Loucy (cell line): ENCODE measurements around the gene CETP.

Source experiments
- H2AFZ ChIP-seq: fragments of 200-600 bp; sonication (generic); 2 replicates; pipeline ENCODE4 v1.6.0; 2016; ENCODE audit warnings: antibody characterized with exemption, mild to moderate bottlenecking, low read length, moderate library complexity
- H3F3A ChIP-seq: fragments of 200-600 bp; 2 replicates; pipeline ENCODE4 v1.6.0; 2016; ENCODE audit warnings: antibody characterized with exemption, low read depth, mild to moderate bottlenecking
- H3K27me3 ChIP-seq: fragments of 200-600 bp; sonication (generic); 2 replicates; pipeline ENCODE4 v1.6.1; 2014; ENCODE audit warnings: low read length, mild to moderate bottlenecking; ENCODE audit not compliant: insufficient read depth, poor library complexity, severe bottlenecking
- H3K36me3 ChIP-seq: fragments of 200-600 bp; sonication (generic); 2 replicates; pipeline ENCODE4 v1.6.1; 2016; ENCODE audit warnings: low read length; ENCODE audit not compliant: insufficient read depth
- H3K4me1 ChIP-seq: fragments of 200-600 bp; sonication (generic); 2 replicates; pipeline ENCODE4 v1.5.1; 2014; ENCODE audit warnings: low read length, mild to moderate bottlenecking; ENCODE audit not compliant: insufficient read depth, poor library complexity, severe bottlenecking
- H3K4me2 ChIP-seq: fragments of 200-600 bp; sonication (generic); 2 replicates; pipeline ENCODE4 v1.6.0; 2014; ENCODE audit warnings: antibody characterized with exemption, low read length, low read depth, mild to moderate bottlenecking; ENCODE audit not compliant: poor library complexity, severe bottlenecking
- H3K4me3 ChIP-seq: fragments of 200-600 bp; sonication (generic); 2 replicates; pipeline ENCODE4 v1.5.1; 2014; ENCODE audit warnings: low read length, mild to moderate bottlenecking, mixed read lengths; ENCODE audit not compliant: poor library complexity, severe bottlenecking
- H3K79me2 ChIP-seq: fragments of 200-600 bp; sonication (generic); 2 replicates; pipeline ENCODE4 v1.6.1; 2014; ENCODE audit warnings: low read length; ENCODE audit not compliant: insufficient read depth
- H3K9ac ChIP-seq: fragments of 200-600 bp; sonication (generic); 2 replicates; pipeline ENCODE4 v1.6.0; 2014; ENCODE audit warnings: mild to moderate bottlenecking, low read depth, low read length, moderate library complexity; ENCODE audit not compliant: poor library complexity, severe bottlenecking
- H3K9me2 ChIP-seq: fragments of 200-600 bp; sonication (generic); replicated peaks from 2 replicates; pipeline ENCODE4 v1.6.1; 2016; ENCODE audit warnings: low read depth, low read length, mixed read lengths
- H3K9me3 ChIP-seq: fragments of 200-600 bp; sonication (generic); 2 replicates; pipeline ENCODE4 v1.6.1; 2014; ENCODE audit warnings: mild to moderate bottlenecking, antibody characterized with exemption, low read length, low read depth; ENCODE audit not compliant: insufficient read depth
- H4K20me1 ChIP-seq: fragments of 200-600 bp; sonication (generic); 2 replicates; pipeline ENCODE4 v1.6.0; 2014; ENCODE audit warnings: antibody characterized with exemption, low read length, mild to moderate bottlenecking; ENCODE audit not compliant: insufficient read depth, poor library complexity, severe bottlenecking
- EZH2phosphoT487 ChIP-seq: fragments of 200-600 bp; IDR thresholded peaks from 2 replicates; pipeline ENCODE4 v1.6.1; 2018; ENCODE audit warnings: antibody characterized with exemption, mild to moderate bottlenecking, moderate library complexity, borderline replicate concordance
- TF ChIP-seq, protein P1 (sequence below): fragments of 200-600 bp; sonication (generic); conservative IDR thresholded peaks from 2 replicates; pipeline ENCODE4 v1.5.1; 2014; ENCODE audit warnings: mild to moderate bottlenecking, antibody characterized with exemption, low read length

The CETP gene

DNA sequence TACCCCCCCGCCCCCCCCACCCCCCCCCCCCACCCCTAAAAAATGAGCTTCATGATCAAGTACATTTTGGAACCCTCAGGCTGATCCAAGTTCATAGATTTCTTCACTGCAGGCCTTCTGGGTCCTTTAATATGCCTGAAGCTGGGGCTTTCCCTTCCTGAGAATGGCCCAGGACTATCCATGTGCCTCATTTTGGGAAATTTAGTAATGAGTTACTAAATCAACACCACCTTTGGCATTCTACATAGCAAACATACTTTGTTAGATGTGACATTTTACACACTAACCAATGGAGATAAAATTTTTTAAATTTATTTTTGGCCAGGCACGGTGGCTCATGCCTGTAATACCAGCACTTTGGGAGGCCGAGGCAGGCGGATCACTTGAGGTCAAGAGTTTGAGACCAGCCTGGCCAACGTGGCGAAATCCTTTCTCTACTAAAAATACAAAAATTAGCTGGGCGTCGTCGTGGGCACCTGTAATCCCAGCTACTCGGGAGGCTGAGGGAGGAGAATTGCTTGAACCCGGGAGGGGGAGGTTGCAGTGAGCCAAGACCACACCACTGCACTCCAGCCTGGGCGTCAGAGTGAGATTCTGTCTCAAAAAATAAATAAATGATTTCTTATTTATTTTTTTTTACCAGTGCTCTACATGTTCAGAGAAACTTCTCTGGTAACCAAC, 15.8 kb upstream of the CETP start:
- Histone ChIP-seq H3K9me3 (no peaks in the 10 kb centered on the region), H3K4me3 (no peak overlapping the region), H3K4me1 (no peaks in the 10 kb centered on the region), H3K27me3 (no peaks in the 10 kb centered on the region), H3K36me3 (peaks cover 44% of the 10 kb centered on the region), H3K79me2 (no peaks in the 10 kb centered on the region), H4K20me1 (no peaks in the 10 kb centered on the region), H3K9ac (no peak overlapping the region), H3F3A (no peaks in the 10 kb centered on the region), H3K9me2 (no peaks in the 10 kb centered on the region), H3K4me2 (no peak overlapping the region), H2AFZ (no peak overlapping the region)
- TF ChIP-seq, protein P1, sequence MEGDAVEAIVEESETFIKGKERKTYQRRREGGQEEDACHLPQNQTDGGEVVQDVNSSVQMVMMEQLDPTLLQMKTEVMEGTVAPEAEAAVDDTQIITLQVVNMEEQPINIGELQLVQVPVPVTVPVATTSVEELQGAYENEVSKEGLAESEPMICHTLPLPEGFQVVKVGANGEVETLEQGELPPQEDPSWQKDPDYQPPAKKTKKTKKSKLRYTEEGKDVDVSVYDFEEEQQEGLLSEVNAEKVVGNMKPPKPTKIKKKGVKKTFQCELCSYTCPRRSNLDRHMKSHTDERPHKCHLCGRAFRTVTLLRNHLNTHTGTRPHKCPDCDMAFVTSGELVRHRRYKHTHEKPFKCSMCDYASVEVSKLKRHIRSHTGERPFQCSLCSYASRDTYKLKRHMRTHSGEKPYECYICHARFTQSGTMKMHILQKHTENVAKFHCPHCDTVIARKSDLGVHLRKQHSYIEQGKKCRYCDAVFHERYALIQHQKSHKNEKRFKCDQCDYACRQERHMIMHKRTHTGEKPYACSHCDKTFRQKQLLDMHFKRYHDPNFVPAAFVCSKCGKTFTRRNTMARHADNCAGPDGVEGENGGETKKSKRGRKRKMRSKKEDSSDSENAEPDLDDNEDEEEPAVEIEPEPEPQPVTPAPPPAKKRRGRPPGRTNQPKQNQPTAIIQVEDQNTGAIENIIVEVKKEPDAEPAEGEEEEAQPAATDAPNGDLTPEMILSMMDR = no peak
- no peak for TF ChIP-seq EZH2phosphoT487

DNA sequence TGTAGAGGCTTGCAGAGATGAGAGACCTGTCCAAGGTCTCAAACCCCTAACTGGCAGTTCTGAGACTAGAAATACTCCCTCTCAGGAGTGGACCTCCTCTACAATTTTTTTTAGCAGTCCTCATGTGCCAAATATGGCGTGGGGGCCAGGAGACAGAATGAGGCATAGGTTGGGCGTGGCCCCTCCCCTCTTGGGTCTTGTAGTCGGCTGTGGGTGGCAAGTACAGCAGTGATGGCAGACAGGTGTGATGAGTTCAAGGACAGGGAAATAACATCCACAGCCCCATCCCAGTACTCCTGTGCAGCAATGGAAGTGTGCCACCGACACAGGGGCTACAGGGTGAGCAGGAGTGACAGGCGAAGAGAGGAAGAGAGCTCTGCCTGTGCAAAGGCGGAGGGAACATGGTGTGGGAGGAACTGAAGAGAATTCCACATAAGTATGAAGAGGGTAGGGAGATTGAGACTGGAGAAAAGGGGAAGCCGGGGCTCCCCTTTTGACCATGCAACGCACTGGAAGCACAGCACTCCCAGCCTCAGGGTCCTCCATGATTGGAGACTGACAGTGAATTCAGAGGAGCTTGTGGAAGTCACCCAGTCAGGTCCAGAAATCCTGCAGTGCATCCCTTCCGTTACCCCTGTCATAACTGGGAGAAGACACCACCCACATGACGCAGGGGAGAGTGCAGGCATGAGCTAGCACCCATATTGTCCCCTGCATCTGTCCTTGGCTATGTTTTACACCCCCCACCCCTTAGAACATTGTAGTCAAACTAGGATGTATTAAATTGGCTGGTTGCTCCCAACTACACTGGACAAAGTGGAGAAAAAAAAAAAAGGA, 14.8 kb upstream of the CETP start:
- no peaks in the 10 kb centered on the region for H3K9me2 ChIP-seq
- H3K36me3 ChIP-seq = peaks cover 35% of the 10 kb centered on the region
- no peak overlapping the region for H3K4me2 ChIP-seq
- H3K4me1 ChIP-seq = no peaks in the 10 kb centered on the region
- H2AFZ ChIP-seq = no peak overlapping the region
- no peak overlapping the region for H3K9ac ChIP-seq
- H4K20me1 ChIP-seq = no peaks in the 10 kb centered on the region
- no peaks in the 10 kb centered on the region for H3K79me2 ChIP-seq
- no peaks in the 10 kb centered on the region for H3K27me3 ChIP-seq
- no peaks in the 10 kb centered on the region for H3K9me3 ChIP-seq
- TF ChIP-seq EZH2phosphoT487 = no peak
- TF ChIP-seq, protein P1 = no peak
- no peaks in the 10 kb centered on the region for H3F3A ChIP-seq
- H3K4me3 ChIP-seq = no peak overlapping the region

DNA sequence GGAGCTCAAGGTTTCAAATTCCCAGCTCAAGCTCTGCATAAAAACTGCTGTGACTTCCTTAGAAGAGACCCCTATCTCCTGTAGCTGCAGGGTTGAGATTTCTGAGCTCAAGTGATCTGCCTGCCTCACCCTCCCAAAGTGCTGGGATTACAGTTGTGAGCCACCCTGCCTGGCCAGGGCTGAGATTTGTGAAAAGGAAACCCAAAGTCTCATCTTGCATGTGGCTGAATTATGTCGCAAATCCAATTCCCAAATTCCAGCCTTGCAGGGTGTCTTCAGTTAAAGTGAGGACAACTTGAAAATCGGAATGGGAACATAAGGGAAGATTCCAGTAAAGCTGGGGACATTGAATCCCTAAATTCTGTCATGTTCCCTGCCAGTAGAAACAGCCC, 14.2 kb upstream of the CETP start:
- H3K4me2 ChIP-seq = no peak overlapping the region
- H3K79me2 ChIP-seq = no peaks in the 10 kb centered on the region
- H3F3A ChIP-seq = no peaks in the 10 kb centered on the region

More for the DNA sequence above, 14.2 kb upstream of the CETP start:
- Histone ChIP-seq H3K4me3 (no peak overlapping the region), H2AFZ (no peak overlapping the region), H3K9me3 (no peaks in the 10 kb centered on the region), H3K9ac (no peak overlapping the region), H3K36me3 (peaks cover 28% of the 10 kb centered on the region), H4K20me1 (no peaks in the 10 kb centered on the region), H3K9me2 (no peaks in the 10 kb centered on the region), H3K27me3 (no peaks in the 10 kb centered on the region), H3K4me1 (no peaks in the 10 kb centered on the region)
- TF ChIP-seq, protein P1 = no peak
- TF ChIP-seq EZH2phosphoT487 = no peak
